ENCODE results near the gene C10orf67.
A peak's percentile ranks its signal among the peaks of the same experiment; 100 is the strongest.

The C10orf67 gene

GRCh38 chr10:23171232-23171876 lies 173.2 kb downstream of the C10orf67 start:
- peak; percentile 16 for DNase-seq (ENCODE audit: low spot score)

GRCh38 chr10:23158370-23158769 lies 186.2 kb downstream of the C10orf67 start:
- DNase-seq (ENCODE audit: low spot score), result peak; percentile 80

- peak; percentile 69 for DNase-seq (ENCODE audit: low spot score)
These were observed 186.8 kb downstream of the C10orf67 start for GRCh38 chr10:23157691-23158369.

- no peak for DNase-seq (ENCODE audit: low spot score)
These were observed 187.3 kb downstream of the C10orf67 start for GRCh38 chr10:23157239-23157681.

GRCh38 chr10:23156447-23157150 lies 188.0 kb downstream of the C10orf67 start:
- no peak for DNase-seq (ENCODE audit: low spot score)

DNA sequence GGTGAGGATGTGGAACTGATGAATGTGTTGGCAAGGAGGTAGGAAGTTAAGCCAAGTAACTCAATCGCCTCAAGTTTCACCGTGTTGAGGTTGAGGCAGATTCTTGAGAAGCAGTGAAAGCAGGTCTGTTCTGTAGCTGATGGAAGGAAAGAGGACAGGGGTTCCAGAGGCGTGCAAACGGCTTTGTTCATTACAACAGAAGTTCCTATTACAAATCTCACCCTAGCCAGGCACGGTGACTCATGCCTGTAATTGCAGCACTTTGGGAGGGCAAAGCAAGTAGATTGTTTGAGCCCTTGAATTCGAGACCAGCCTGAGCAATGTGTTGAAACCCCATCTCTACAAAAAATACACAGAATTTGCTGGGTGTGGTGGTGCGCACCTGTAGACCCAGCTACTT lies 189.4 kb downstream of the C10orf67 start:
- DNase-seq (ENCODE audit: low spot score), result peak; percentile 38
